GM18873 (cell line): ENCODE data around the gene BPI.
"Not testable (repeated sequence)": the region's sequence is repeated elsewhere in the genome, so short reads cannot be mapped to it uniquely, and the experiment has no call there.

Source experiments
- ATAC-seq: cut with Tn5 transposase; IDR thresholded peaks from one replicate; pipeline ENCODE4 v1.9.1; 2021; ENCODE audit warnings: mild to moderate bottlenecking, moderate library complexity, moderate number of reproducible peaks; ENCODE audit not compliant: unreplicated experiment, low FRiP score

Gene BPI

DNA sequence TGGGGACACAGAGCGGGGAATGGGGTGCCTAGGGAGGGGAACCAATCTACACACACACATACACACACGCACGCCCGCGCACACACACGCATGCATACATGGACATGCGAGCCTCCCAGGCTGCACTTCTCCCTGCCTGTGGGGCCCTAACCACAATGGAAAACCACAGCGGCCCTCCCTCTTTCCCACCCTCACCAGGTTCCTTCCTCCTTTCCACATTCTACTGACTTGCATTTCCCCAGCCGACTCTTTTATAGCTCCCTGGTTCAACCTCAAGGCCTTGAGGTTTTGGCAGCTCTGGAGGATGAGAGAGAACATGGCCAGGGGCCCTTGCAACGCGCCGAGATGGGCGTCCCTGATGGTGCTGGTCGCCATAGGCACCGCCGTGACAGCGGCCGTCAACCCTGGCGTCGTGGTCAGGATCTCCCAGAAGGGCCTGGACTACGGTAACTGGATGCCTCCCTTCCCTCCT is at the start of gene BPI:
Gene BPI (plus strand): TSS at position 249 of the 472 bp plus-strand sequence. CDS start 68 bp downstream, at position 317.
- no peak for ATAC-seq

DNA sequence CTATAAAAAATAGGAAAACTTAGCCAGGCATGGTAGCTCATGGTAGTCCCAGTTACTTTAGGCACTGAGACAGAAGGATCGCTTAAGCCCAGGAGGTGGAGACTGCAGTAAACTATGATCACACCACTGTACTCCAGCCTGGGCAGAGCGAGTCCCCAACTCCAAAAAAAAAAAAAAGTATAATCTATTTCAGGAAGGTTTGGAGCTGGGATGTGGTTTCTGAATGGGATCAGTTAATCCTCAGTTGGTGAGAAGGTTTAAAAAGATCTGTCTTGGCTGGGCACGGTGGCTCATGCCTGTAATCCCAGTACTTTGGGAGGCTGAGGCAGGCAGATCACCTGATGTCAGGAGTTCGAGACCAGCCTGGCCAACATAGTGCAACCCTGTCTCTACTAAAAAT is 49.3 kb upstream of the BPI start:
- not testable (repeated sequence) for ATAC-seq

DNA sequence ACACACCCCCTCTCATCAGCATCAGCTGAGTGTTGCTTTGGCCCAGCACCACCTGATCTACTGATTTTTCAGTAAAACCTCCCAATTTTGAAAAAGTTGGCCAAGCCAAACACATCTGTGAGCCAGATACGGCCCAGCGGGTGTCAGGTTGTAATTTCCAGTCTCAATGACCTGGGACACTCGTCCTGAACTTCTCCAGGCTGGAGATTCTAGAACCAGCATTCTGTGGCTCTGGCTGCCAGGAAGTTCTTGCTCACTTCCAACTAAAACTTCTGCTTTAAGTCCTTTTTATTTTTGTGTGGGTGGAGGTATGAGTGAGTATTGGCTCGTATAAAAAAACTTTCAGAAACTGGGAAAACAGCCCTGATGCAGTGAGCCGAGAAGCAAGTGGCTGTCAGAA is 48.6 kb upstream of the BPI start:
- no peak for ATAC-seq

DNA sequence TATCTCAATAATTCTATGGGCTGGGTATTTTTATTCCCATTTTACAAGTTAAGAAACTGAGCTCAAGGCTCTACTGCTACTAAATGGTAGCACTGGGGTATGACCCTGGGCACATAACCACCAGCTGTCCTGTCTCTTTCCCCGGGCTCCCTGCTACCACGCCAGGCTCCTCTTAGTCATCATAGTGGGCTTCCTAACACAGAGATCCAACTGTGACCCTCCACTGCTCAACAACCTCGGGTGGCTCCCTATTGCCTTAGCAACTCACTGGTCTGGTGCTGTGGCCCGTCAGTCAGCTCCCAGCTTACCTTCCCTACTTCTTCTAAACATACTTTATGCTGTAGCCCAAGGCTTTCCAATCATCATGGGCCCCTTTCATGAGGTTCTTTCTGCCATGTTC is 47.9 kb upstream of the BPI start:
- ATAC-seq: no peak

DNA sequence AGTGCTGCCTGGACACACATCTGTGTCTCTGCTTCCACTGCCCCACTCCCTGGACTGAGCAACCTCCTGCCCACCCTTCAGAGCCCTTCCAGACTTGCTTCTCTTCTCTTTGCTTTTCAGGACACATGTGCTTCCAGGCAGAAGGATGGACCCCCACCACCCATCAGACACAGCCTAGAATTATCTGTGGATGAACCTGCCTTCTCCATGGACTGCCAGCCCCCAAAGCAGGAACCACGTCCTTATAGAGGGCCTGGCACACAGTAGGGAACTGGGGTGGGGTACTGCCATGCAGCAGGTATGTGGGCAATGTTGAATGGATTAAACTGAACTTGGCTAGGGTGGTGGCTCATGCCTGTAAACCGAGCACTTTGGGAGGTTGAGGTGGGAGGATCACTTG is 47.0 kb upstream of the BPI start:
- ATAC-seq: no peak

DNA sequence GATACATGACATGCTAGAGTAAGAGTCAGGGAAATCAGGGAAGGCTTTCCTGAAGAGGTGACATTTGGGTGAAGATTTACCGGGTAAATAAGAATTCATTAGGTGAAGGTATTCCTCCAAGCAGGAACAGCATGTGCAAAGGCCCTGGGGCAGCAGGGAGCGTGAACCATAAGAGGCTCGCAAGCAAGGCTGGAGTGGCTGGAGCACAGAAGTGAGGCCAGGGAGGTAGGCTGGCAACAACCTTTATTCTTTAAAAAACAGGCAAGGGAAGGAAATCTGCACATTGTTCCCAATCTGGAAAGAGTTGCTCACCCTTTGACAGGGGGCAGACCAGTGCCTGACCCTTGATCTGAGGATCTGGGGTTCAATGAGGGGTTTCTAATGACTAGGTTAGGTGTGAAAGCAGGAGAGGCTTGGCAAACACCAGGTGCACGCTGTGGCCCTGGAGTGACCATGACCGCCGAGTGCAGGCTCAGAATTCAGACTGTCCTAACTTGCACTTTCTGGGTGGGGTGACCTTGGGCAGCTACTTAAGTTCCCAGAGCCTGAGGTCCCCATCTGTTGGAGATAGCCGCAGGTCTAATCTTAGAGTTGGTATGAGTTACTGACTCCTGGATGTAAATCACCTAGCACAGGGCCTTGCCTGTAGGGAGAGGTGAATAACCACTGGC is 45.3 kb upstream of the BPI start:
- ATAC-seq: no peak

DNA sequence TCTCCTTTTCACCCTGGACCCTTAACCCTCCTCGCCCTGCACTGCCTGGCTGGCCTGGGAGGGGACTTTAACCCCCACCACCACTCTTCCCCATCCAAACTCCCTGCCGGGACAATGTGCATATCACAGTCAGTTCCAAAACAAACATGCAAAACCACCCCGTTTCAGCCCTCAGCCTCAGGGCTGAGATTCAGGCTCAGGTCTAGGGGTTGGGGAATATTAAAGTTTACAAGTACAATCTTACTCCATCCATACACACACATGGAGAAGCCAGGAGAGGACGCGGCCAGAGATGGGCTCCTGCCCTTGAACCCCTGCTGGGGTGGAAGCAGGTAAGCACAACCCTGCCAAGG is 44.0 kb upstream of the BPI start:
- no peak for ATAC-seq

DNA sequence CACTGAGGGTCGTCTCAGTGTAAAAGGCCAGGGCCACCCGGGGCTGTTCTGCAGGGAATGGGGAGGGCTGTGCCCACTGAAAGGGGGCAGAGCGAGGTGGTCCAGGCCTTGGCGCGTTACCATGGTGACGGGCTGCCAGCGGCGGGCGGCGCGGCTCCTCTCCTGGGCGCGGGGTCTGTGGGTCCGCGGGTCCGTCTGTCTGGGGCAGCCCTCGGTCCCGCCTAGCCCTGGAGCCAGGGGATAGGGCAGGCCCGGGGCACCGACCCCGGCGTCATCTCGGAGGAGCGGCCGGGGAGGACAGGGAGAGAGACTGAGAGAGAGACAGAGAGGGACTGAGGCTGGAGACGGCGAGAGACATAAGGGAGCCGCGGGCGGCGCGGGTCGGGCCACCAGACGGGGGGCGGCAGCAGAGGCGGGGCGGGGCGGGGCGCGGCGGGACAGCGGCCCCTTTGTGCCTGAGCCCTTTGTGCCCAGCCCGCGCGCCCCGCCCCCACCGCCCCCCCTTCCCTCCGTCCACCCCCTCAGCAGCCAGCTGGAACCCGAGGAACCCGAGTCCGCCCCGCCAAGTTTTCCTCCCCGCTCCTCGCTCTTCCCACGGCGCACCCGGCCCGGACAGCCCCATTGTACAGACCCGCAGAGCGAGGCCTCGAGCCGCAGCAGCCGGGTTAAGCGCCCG is 43.4 kb upstream of the BPI start, which contains the start of gene KIAA1755:
Gene KIAA1755 (minus strand): TSS at position 358 of the 676 bp plus-strand sequence. CDS start 235 bp downstream, at position 123.
- no peak for ATAC-seq

DNA sequence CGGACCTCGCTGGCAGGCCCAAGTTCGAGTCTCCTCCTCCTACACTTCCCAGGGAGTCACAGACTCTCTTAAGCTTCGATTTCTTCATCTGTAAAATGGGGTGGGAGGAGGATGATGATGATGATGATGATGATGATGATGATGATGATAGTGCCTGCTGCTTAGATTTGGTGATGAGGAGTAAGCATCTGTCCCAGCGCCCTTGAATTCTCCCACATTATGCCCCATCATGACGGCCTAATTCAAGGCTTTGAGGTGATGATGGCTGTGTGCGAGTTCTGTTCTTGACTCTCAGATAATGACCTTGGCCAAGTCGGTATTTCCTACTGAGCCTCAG is 42.9 kb upstream of the BPI start:
- no peak for ATAC-seq

DNA sequence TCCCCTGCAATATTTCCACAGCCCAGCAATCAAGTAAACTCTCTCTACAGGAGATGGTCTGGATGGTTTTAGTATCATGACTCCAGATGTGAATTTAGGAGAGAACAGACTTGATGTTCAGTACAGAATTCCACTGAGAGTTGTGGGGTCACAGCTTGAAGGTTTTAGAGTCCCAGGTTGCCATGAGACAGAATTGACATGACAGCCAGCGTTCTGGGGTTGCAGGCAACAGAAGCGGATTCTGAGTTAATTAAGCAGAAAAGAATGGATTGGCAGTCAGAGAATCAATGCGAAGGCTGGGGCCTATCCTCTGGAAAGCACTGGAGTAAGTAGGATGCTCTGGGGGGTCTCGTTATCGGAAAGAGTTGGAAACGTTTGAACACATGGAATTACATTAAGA is 41.0 kb upstream of the BPI start:
- ATAC-seq: no peak

DNA sequence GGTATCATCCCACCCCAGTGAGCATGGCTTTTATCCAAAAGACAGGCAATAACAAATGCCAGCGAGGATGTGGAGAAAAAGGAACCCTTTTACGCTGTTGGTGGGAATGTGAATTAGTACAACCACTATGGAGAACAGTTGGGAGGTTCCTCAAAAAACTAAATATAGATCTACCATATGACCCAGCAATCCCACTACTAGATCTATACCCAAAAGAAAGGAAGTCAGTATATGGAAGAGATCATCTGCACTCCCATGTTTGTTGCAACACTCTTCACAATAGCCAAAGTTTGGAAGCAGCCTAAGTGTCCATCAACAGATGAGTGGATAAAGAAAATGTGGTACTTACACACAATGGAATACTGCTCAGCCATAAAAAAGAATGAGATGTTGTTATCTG is 37.5 kb upstream of the BPI start:
- ATAC-seq: no peak

DNA sequence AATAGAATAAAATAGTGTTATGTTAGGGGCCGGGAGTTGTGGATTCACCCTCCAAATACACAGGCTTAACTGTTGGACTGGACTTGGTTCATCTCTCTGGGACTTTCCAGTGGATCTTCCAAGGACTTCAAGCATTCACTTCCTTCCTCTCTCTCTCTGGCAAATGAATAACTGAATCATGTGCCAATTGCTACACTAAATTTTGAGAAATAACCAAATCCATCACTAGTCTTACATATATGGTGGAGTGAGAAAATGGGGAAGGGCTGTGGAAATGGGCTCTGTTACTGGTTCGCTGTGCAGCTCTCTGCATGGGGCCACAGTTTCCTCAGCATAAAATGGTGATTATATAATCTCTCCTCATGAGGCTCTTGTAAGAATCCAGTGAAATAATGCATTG is 36.7 kb upstream of the BPI start:
- no peak for ATAC-seq

DNA sequence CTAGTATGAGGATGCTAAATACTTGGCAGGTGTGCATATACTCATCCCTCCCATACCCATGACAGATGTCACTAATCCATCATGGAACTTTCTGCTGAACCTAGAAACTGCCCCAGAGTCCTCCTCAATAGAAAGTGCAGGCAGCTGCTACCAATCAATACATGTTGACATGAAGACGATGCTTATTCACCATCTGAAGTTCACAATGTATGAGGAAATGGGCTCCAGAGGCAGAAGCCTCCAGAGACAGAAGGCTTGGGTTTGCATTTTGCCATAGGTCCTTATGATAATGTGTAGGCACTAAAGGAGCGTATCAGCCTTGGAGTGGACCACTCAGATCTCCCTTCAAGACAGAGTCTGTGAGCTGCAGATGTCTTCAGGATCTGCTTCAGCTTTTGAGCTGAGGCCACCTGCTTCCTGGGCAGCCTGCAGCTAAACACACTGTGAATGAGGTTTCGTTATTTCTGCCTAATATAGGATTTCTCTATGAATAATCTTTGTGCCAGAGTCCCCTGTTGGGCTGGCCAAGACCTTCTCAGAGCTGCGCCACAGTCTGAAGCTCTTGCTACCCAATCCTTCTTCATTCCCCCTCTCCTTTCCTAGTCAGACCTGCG is 35.9 kb upstream of the BPI start:
- no peak for ATAC-seq

DNA sequence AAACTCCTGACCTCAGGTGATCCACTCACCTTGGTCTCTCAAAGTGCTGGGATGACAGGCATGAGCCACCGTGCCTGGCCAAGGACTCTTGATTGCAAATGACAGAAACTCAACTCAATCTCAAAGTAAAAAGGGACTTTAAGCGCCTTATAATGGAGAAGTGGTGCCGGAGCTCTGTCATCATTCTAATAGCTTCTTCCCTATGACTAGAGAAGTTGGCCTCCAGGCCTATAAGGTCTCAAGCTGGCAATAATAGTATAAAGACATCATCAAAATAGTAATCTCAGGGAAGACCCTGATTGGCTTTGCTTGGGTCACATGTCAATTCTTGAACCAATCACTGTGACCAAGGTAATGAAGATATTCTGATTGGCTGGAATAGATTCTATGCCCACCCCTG is 34.9 kb upstream of the BPI start:
- no peak for ATAC-seq

DNA sequence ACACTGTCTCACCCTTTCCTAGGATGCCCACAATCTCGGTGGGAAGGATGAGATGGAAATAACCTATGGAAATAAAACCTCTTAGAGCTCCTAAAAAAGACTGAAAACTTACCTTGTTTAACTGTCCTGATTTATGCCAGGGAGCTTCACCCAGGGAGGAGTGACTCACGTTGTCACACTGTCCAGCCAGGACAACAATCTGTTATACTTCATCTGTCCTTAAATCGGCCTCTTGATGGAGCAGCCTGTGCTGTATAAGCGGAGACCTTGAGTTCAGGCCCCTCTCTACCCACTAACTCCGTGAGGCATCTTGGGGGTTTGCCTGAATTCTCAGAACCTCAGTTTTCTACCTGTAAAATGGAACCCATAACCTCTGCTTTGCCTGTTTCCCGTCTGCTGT is 34.2 kb upstream of the BPI start:
- no peak for ATAC-seq

DNA sequence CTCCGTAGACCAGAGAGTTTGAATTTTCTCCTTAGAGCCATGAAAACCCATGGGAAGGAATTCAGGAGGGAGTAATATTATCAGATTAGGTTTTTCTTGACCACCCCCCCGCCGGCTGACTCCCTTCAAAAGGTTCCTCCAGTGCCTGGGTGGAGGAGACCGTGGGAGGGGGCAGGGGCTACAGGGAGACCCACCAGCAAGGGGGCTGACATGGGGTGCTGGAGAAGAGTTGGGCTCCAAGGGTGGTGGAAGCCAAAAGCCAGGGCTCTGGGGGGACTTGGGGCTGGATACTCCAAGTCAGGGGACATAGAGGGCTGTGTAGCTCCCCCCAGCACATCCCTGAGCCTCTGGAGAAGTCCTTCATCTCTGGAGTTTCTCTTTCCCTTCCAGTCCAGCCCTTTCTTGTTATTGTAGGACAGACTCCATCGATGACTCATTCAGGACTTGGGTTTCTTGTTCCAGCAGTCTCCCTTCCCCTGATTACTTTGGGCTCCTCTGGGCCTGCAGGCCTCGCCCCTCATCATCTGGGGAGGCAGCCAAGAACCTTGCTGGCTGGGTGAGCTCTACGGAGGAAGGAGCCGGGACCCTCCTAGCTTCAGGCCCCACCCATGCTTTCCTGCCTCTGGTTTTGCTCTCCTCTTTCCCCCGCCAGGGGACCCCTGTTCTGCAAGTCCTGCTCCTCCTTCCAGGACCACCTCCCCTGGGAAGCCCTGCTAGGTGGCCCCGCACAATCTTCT is 32.9 kb upstream of the BPI start:
- ATAC-seq: no peak

DNA sequence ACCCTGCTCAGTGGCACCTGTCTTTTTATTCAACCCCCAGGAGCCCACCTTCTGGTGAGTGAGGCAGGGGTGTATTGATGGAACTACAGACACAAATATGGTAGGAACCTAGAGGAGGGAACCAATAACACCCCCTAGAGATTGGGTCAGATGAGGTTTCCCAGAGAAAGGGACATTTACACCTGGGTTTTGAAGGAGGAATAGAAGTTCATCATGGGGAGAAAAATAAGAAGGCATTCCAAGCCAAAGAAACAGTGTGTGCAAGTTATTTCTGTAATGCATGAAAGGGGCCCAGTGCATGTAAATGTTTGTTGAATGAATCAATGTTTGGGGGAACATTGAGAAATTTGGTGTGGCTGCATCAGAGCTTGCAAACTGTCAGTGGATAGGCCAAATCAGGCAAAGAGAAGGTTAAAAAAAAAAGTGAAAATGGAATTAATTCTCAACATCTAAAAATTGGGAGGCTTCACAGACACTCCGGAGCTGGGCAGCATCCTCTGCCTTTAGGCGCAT is 32.3 kb upstream of the BPI start:
- ATAC-seq: no peak

DNA sequence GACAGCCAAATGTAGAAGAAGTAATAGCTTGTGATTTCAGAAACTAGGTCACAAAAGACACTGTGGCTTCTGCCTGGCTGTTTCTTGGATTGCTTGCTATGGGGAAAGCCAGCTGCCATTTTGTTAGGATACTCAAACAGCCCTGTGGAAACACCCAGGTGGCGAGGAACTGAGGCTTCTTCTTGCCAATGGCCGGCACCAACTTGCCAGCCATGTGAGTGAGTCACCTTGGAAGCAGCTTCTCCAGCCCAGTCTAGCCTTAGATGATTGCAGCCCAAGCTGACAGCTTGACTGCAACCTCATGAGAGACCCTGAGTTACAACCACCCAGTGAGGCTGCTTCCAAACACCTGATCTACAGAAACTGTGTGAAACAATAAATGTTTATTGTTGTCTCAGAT is 31.6 kb upstream of the BPI start:
- no peak for ATAC-seq

DNA sequence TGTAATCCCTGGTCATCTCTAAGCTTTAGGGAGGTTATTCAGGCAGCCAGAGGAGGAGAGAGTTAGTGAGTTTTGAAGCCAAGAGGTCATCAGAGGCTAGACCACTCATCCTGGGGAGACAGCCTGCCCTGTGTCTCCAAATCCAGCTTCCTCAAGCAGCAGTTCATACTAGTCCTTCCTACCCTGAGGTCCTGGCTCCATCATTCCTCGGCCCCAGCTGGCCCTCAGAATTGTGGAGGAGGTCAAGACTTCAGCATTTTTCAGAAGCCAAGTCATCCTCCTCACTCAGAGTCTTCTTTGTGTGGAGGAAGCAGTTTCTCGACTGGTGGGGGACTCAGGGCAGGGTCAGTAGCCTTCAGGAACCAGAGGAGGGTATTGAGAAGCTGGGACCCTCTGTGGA is 31.0 kb upstream of the BPI start:
- ATAC-seq: no peak

DNA sequence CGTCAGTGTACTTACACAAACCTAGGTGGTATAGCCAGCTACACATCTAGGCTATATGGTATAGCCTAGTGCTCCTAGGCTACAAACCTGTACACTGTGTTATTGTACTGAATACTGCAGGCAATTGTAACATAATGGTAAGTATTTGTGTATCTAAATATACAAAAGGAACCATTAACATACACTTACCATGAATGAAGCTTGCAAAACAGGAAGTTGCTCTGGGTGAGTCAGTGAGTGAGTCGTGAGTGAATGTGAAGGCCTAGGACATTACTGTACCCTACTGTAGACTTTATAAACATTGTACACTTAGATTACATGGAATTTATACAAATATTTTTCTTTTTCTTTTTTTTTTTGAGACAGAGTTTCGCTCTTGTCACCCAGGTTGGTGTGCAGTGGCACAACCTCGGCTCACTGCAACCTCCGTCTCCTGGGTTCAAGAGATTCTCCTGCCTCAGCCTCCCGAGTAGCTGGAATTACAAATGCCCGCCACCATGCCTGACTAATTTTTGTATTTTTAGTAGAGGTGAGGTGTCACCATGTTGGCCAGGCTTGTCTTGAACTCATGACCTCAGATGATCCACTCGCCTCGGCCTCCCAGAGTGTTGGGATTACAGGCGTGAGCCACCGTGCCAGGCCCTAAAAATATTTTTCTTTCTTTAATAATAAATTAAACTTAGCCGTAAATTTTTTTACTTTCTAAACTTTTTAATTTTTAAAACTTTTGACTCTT is 28.0 kb upstream of the BPI start:
- no peak for ATAC-seq
